ENCODE results near the gene MMP20. TPM values are rescaled to one million over a fixed set of nuclear protein-coding genes. Genes with fewer than 3 reads are reported as not detected.

Gene MMP20
- total RNA-seq, 1 donor from 2014 or later, result not detected

Other genes starting within 250 kb of the MMP20 start
- gene TMEM123, start 172.6 kb downstream of the MMP20 start, total RNA-seq, result 93.0 TPM
- gene MMP7, start 94.6 kb downstream of the MMP20 start, total RNA-seq, result 2.5 TPM
- gene MMP27, start 80.4 kb upstream of the MMP20 start, total RNA-seq, result not detected
- 2.6 TPM for gene MMP8, start 99.6 kb upstream of the MMP20 start, total RNA-seq
- not detected for gene MMP10, start 155.3 kb upstream of the MMP20 start, total RNA-seq
- 0.26 TPM for gene MMP1, start 172.8 kb upstream of the MMP20 start, total RNA-seq
- 1.5 TPM for gene MMP3, start 218.3 kb upstream of the MMP20 start, total RNA-seq
- gene MMP12, start 249.7 kb upstream of the MMP20 start, total RNA-seq, result 0.29 TPM

Data from mesenteric fat pad (tissue), 1 donor.